ENCODE data around the gene SEC11C.

The SEC11C gene

DNA sequence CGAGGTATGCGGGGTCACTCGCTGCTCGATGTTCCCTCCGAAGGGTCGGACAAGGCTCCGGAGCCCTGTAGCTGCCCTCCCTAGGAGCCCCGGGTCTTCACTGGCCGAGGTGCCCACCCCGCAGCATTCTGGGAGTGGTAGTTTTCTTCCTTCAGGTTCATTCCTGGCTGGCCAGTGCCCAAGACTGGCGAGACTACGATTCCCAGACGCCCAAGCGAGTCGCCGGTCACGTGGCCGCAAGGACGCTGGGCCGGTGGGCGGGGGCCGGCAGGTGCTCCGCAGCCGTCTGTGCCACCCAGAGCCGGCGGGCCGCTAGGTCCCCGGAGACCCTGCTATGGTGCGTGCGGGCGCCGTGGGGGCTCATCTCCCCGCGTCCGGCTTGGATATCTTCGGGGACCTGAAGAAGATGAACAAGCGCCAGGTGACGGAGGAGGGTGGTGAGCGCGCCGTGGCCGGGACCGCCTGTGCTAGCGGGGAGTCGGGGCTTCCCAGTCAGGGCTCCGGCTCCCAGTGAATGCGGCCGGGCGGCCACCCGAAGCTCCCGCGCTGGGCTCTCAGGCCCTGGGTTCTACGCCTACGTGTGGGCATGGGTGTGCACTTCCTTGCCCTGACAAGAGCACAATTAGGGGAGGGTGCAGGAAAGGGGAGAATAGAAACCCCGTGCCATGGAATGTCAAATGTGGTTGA lies at the start of gene SEC11C:
TSS of gene SEC11C (plus strand) at position 270 of the 687 bp plus-strand sequence. CDS start at position 335, 65 bp downstream.
- H3K9ac ChIP-seq (ENCODE audit: low read length): peak within 1 kb of the TSS; percentile 76
- H3K79me2 ChIP-seq (ENCODE audit: insufficient read depth, low read length): peaks cover 44% of the 10 kb centered on the region
- peak within 1 kb of the TSS; percentile 75; the same call in 1 of the 2 replicates for H2AFZ ChIP-seq (ENCODE audit: low read length)
- peak within 1 kb of the TSS; percentile 98 for H3K4me2 ChIP-seq (ENCODE audit: low read length)
- H3K9me2 ChIP-seq (ENCODE audit: low read depth, low read length): no peaks in the 10 kb centered on the region
- no peaks in the 10 kb centered on the region for H4K20me1 ChIP-seq (ENCODE audit: insufficient read depth, low read length)
- no peaks in the 10 kb centered on the region for H3K36me3 ChIP-seq (ENCODE audit: insufficient read depth, low read length)
- H3F3A ChIP-seq (ENCODE audit: insufficient read depth, low read length): peaks cover 9% of the 10 kb centered on the region; the same call in 1 of the 2 replicates
- peak within 1 kb of the TSS; percentile 71 for H3K27ac ChIP-seq (ENCODE audit: low read depth, low read length, poor library complexity, severe bottlenecking)
- H3K9me3 ChIP-seq (ENCODE audit: low read length): 0 out of 2 replicates have a peak, but pooled peaks cover 3% of the 10 kb centered on the region
- H3K27me3 ChIP-seq (ENCODE audit: insufficient read depth, low read length): no peaks in the 10 kb centered on the region
- TF ChIP-seq CTCF (IDR thresholded peaks at IDR 0.05; ENCODE audit: low read length): no peak
- no peak for TF ChIP-seq EZH2 (IDR thresholded peaks at IDR 0.05; ENCODE audit: borderline replicate concordance, low read length)
- peak within 1 kb of the TSS; percentile 75 for H3K4me3 ChIP-seq (ENCODE audit: low read depth, low read length, poor library complexity, severe bottlenecking)
- peaks cover 42% of the 10 kb centered on the region for H3K4me1 ChIP-seq (ENCODE audit: insufficient read depth, low read length, severe bottlenecking)

GRCh38 chr18:59090966-59091603 lies 48.6 kb upstream of the SEC11C start:
- no peaks in the 10 kb centered on the region for H3K79me2 ChIP-seq (ENCODE audit: insufficient read depth, low read length)
- no peaks in the 10 kb centered on the region for H4K20me1 ChIP-seq (ENCODE audit: insufficient read depth, low read length)
- no peak overlapping the region for H3K4me3 ChIP-seq (ENCODE audit: low read depth, low read length, poor library complexity, severe bottlenecking)
- no peaks in the 10 kb centered on the region for H3K9me3 ChIP-seq (ENCODE audit: low read length)
- H3K36me3 ChIP-seq (ENCODE audit: insufficient read depth, low read length): no peaks in the 10 kb centered on the region
- no peak overlapping the region for H3K27ac ChIP-seq (ENCODE audit: low read depth, low read length, poor library complexity, severe bottlenecking)
- no peak overlapping the region for H3K4me2 ChIP-seq (ENCODE audit: low read length)
- no peaks in the 10 kb centered on the region; the same call in 1 of the 2 replicates for H3K27me3 ChIP-seq (ENCODE audit: insufficient read depth, low read length)
- TF ChIP-seq EZH2 (IDR thresholded peaks at IDR 0.05; ENCODE audit: borderline replicate concordance, low read length): no peak
- no peak for TF ChIP-seq CTCF (IDR thresholded peaks at IDR 0.05; ENCODE audit: low read length)
- no peak overlapping the region for H3K9ac ChIP-seq (ENCODE audit: low read length)
- no peak overlapping the region for H2AFZ ChIP-seq (ENCODE audit: low read length)
- no peaks in the 10 kb centered on the region for H3K9me2 ChIP-seq (ENCODE audit: low read depth, low read length)
- no peaks in the 10 kb centered on the region for H3K4me1 ChIP-seq (ENCODE audit: insufficient read depth, low read length, severe bottlenecking)
- H3F3A ChIP-seq (ENCODE audit: insufficient read depth, low read length): no peaks in the 10 kb centered on the region

DNA sequence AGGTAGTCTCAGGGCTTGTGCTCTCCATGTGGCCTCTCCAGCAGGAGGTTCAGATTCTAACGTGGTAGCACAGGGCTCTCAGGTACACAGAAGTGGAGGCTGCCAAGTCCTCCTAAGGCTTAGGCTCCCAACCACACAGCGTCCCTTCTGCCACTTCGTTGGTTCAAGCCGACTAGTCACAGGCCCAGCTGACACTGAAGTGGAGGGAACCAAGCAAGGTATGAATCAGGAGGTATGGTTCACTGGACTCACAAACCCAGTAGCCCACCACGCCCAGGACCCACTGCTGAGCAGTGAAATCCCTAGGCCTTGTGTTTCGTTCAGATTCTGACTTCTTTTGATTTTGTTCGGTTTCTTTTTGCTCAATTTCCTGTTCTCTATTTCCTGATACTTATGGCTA lies 46.0 kb upstream of the SEC11C start:
- H3K4me3 ChIP-seq (ENCODE audit: low read depth, low read length, poor library complexity, severe bottlenecking): no peak overlapping the region
- no peaks in the 10 kb centered on the region for H3K4me1 ChIP-seq (ENCODE audit: insufficient read depth, low read length, severe bottlenecking)
- no peaks in the 10 kb centered on the region for H3K9me3 ChIP-seq (ENCODE audit: low read length)
- H3K79me2 ChIP-seq (ENCODE audit: insufficient read depth, low read length): no peaks in the 10 kb centered on the region
- H3K4me2 ChIP-seq (ENCODE audit: low read length): no peak overlapping the region
- no peaks in the 10 kb centered on the region for H3F3A ChIP-seq (ENCODE audit: insufficient read depth, low read length)
- no peak overlapping the region for H3K9ac ChIP-seq (ENCODE audit: low read length)
- no peak overlapping the region for H2AFZ ChIP-seq (ENCODE audit: low read length)
- H4K20me1 ChIP-seq (ENCODE audit: insufficient read depth, low read length): no peaks in the 10 kb centered on the region
- H3K27ac ChIP-seq (ENCODE audit: low read depth, low read length, poor library complexity, severe bottlenecking): no peak overlapping the region
- TF ChIP-seq EZH2 (IDR thresholded peaks at IDR 0.05; ENCODE audit: borderline replicate concordance, low read length) (no peak), CTCF (IDR thresholded peaks at IDR 0.05; ENCODE audit: low read length) (no peak)
- H3K9me2 ChIP-seq (ENCODE audit: low read depth, low read length): no peaks in the 10 kb centered on the region
- no peaks in the 10 kb centered on the region for H3K36me3 ChIP-seq (ENCODE audit: insufficient read depth, low read length)
- H3K27me3 ChIP-seq (ENCODE audit: insufficient read depth, low read length): no peaks in the 10 kb centered on the region; the same call in 1 of the 2 replicates
